HepG2 (cell line): Measurements from ENCODE around the gene CISTR. TPM values are rescaled to one million over a fixed set of nuclear protein-coding genes. Genes with fewer than 3 reads are reported as not detected.

Experiments used
- BCL6 ChIP-seq: IDR thresholded peaks from 2 replicates; pipeline ENCODE4 v1.6.1; 2016; ENCODE audit warnings: missing genetic modification reagents, missing compliant biosample characterization
- CENPBD1 ChIP-seq: sonication (generic); formaldehyde crosslinking; IDR thresholded peaks from 2 replicates; pipeline ENCODE4 v1.8.0; 2022; ENCODE audit warnings: missing genetic modification reagents, low read depth, mild to moderate bottlenecking, borderline replicate concordance
- CREB1 ChIP-seq, 2 experiments: fragments of 450-650 bp in 1 of 2; IDR thresholded peaks; 2 replicates each; pipeline ENCODE4 v1.6.1; 2016 to 2017; ENCODE audit warnings: control low read depth in 1 of 2, mild to moderate bottlenecking in 1 of 2, missing compliant biosample characterization in 1 of 2, missing genetic modification characterization in 1 of 2
- ETV5 ChIP-seq: IDR thresholded peaks from 2 replicates; pipeline ENCODE4 v1.6.1; 2018; ENCODE audit warnings: missing biosample characterization, missing genetic modification reagents, inconsistent platforms, borderline replicate concordance
- HOXA3 ChIP-seq: sonication (generic); formaldehyde crosslinking; IDR thresholded peaks from 2 replicates; pipeline ENCODE4 v1.5.0; 2020; ENCODE audit warnings: missing genetic modification reagents
- KLF9 ChIP-seq: IDR thresholded peaks from 2 replicates; pipeline ENCODE4 v1.6.1; 2016; ENCODE audit warnings: low read depth
- LCORL ChIP-seq, 2 experiments: fragments of 450-650 bp in 1 of 2; sonication (generic) in 1 of 2; formaldehyde crosslinking in 1 of 2; IDR thresholded peaks; 2 replicates each; pipeline versions ENCODE4 v1.5.0 to v1.6.1; 2017 to 2020; ENCODE audit warnings: antibody characterized with exemption in 1 of 2, missing genetic modification reagents in 1 of 2
- MXD4 ChIP-seq: IDR thresholded peaks from 2 replicates; pipeline ENCODE4 v1.6.1; 2016; ENCODE audit warnings: mild to moderate bottlenecking, missing biosample characterization, missing genetic modification reagents
- NCOA1 ChIP-seq: sonication (generic); formaldehyde crosslinking; IDR thresholded peaks from 2 replicates; pipeline ENCODE4 v1.9.0; 2021; ENCODE audit warnings: missing genetic modification reagents
- POLR2AphosphoS2 ChIP-seq: IDR thresholded peaks from 2 replicates; pipeline ENCODE4 v1.6.1; 2011; ENCODE audit warnings: low read depth, low read length, improper control_type of control experiment
- SIX1 ChIP-seq: sonication (generic); formaldehyde crosslinking; IDR thresholded peaks from 2 replicates; pipeline ENCODE4 v1.4.0; 2020; ENCODE audit warnings: missing genetic modification reagents, borderline replicate concordance
- SMAD3 ChIP-seq: sonication (generic); formaldehyde crosslinking; IDR thresholded peaks from 2 replicates; pipeline ENCODE4 v1.4.0; 2020; ENCODE audit warnings: missing genetic modification reagents
- SP5 ChIP-seq: IDR thresholded peaks from 2 replicates; pipeline ENCODE4 v1.6.1; 2016; ENCODE audit warnings: low read depth, borderline replicate concordance
- SRSF4 ChIP-seq: fragments of 200-400 bp; formaldehyde crosslinking; IDR thresholded peaks from one replicate; pipeline ENCODE4 v1.6.1; 2018; ENCODE audit warnings: mild to moderate bottlenecking, low read depth, low read length, moderate library complexity; ENCODE audit not compliant: poor library complexity, severe bottlenecking
- ZNF264 ChIP-seq: sonication (generic); formaldehyde crosslinking; IDR thresholded peaks from 2 replicates; pipeline ENCODE4 v1.4.0; 2020; ENCODE audit warnings: missing genetic modification reagents
- ZNF580 ChIP-seq: IDR thresholded peaks from 2 replicates; pipeline ENCODE4 v1.6.1; 2016; ENCODE audit warnings: low read depth, borderline replicate concordance
- ZNF629 ChIP-seq: sonication (generic); formaldehyde crosslinking; conservative IDR thresholded peaks from 2 replicates; pipeline ENCODE4 v1.5.0; 2020; ENCODE audit warnings: missing genetic modification reagents
- ZNF652 ChIP-seq: IDR thresholded peaks from 2 replicates; pipeline ENCODE4 v1.6.1; 2016; ENCODE audit warnings: low read depth, borderline replicate concordance
- ZNF768 ChIP-seq: sonication (generic); formaldehyde crosslinking; IDR thresholded peaks from 2 replicates; pipeline ENCODE4 v1.4.0; 2020; ENCODE audit warnings: missing genetic modification reagents
- ZNF883 ChIP-seq: sonication (generic); formaldehyde crosslinking; IDR thresholded peaks from 2 replicates; pipeline ENCODE4 v1.5.1; 2020; ENCODE audit warnings: mild to moderate bottlenecking, missing genetic modification reagents; ENCODE audit errors: not compliant biosample characterization
- ZNF891 ChIP-seq: sonication (generic); formaldehyde crosslinking; IDR thresholded peaks from 2 replicates; pipeline ENCODE4 v1.5.0; 2020; ENCODE audit warnings: mild to moderate bottlenecking, missing genetic modification reagents
- ZSCAN29 ChIP-seq: sonication (generic); formaldehyde crosslinking; conservative IDR thresholded peaks from 2 replicates; pipeline ENCODE4 v1.4.0; 2020; ENCODE audit warnings: mild to moderate bottlenecking, missing genetic modification reagents
- polyA plus RNA-seq, 8 experiments: library from polyadenylated mRNA; depleted of rRNA in 3 of 8; stranded (reverse) in 7 of 8; unstranded in 1 of 8; fragments of >200 nt; fragmentation: Illumina TruSeq in 4 of 8; extraction: Trizol in 4 of 8; gene quantifications; 2 replicates each; pipeline versions ENCODE4 v1.2.1 to v1.2.3, GENCODE V29; 2011 to 2016; ENCODE audit warnings: low read depth in 4 of 8, missing spikeins in 1 of 8, mixed read lengths in 1 of 8; ENCODE audit not compliant: insufficient read depth in 1 of 8
- total RNA-seq, 5 experiments: library from RNA; depleted of rRNA; stranded (reverse); fragments of >200 nt; fragmentation: Illumina TruSeq; extraction: Trizol; gene quantifications; 2 replicates each; pipeline ENCODE4 v1.2.3, GENCODE V29; 2016; ENCODE audit warnings: low read depth in 1 of 5
- TF ChIP-seq, protein P1 (sequence below): sonication (generic); formaldehyde crosslinking; conservative IDR thresholded peaks from 2 replicates; pipeline ENCODE4 v1.4.0; 2020; ENCODE audit warnings: missing genetic modification reagents
- TF ChIP-seq, protein P2 (sequence below): sonication (generic); formaldehyde crosslinking; IDR thresholded peaks from 2 replicates; pipeline ENCODE4 v1.4.0; 2020; ENCODE audit warnings: missing genetic modification reagents

The CISTR gene
- total and polyA plus RNA-seq, 2 of the 13 experiments (the other 11 are each of a cell fraction or from before 2014, with no cell fraction given), result not detected

DNA sequence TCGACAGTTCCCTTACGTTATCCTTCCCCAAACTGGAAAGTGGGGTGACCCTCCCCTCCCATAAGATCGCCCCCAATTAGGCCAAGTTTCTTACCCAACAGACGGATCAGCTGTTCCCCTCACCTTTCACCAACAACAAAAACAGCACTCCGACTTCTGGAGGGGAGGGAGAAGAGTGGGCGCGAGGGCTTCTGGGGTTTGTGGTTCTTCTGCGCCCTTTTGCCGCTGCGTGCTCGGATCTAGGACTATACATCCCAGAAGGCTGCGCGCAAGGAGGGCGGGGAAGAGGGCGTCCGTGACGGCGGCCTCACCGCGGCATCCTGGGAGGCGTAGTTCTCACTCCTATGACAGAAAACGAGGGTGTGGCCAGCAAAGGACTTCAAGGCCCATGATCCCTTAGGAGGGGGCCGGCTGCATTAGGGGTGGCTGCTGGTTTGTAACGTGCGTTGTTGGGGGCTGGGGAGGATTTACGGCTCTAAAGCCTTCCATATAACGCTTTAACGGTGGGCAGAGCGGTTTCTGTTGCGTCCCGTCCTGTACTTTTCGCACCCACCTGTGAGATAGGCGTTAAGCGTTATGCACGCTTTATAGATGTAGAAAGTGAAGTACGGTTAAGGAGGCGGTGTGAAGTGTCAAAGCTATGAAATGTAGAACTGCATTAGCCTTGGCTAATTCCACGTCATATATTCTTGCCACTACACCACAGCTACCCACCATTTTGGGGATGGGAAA is 24.3 kb downstream of the CISTR start, which contains the start of gene CALCOCO1 (continued):
- TF ChIP-seq BCL6 (CRISPR knock-in tag) (peak; percentile 11; the same call in 1 of the 2 replicates), CREB1 (IDR thresholded peaks at IDR 0.05) (peak; percentile 92), CREB1 (CRISPR knock-in tag; IDR thresholded peaks at IDR 0.05) (peak; percentile 97), MXD4 (peak; percentile 85; the same call in 1 of the 2 replicates), ZNF768 (0 out of 2 replicates have a peak, but pooled peaks have one; percentile 25), ZNF883 (peak; percentile 39), SMAD3 (CRISPR knock-in tag) (peak; percentile 69; the same call in 1 of the 2 replicates), POLR2AphosphoS2 (no peak), NCOA1 (CRISPR knock-in tag) (peak; percentile 68; the same call in 1 of the 2 replicates), LCORL (IDR thresholded peaks at IDR 0.05) (no peak), LCORL (CRISPR knock-in tag; IDR thresholded peaks at IDR 0.05) (peak; percentile 64; the same call in 1 of the 2 replicates), SRSF4 (no peak), SP5 (CRISPR knock-in tag) (peak; percentile 99), CENPBD1 (CRISPR knock-in tag) (no peak), ZNF629 (CRISPR knock-in tag) (no peak), ZSCAN29 (CRISPR knock-in tag) (0 out of 2 replicates have a peak, but pooled peaks have one; percentile 20), ZNF264 (0 out of 2 replicates have a peak, but pooled peaks have one; percentile 60), HOXA3 (CRISPR knock-in tag) (peak; percentile 65), ETV5 (CRISPR knock-in tag) (no peak; the same call in 1 of the 2 replicates), ZNF652 (peak; percentile 86), KLF9 (CRISPR knock-in tag) (0 out of 2 replicates have a peak, but pooled peaks have one; percentile 31), ZNF580 (peak; percentile 61), SIX1 (CRISPR knock-in tag) (peak; percentile 16; the same call in 1 of the 2 replicates), ZNF891 (CRISPR knock-in tag) (peak; percentile 49; the same call in 1 of the 2 replicates)
- TF ChIP-seq, protein P1, sequence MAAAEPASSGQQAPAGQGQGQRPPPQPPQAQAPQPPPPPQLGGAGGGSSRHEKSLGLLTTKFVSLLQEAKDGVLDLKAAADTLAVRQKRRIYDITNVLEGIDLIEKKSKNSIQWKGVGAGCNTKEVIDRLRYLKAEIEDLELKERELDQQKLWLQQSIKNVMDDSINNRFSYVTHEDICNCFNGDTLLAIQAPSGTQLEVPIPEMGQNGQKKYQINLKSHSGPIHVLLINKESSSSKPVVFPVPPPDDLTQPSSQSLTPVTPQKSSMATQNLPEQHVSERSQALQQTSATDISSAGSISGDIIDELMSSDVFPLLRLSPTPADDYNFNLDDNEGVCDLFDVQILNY, result no peak
- TF ChIP-seq, protein P2, sequence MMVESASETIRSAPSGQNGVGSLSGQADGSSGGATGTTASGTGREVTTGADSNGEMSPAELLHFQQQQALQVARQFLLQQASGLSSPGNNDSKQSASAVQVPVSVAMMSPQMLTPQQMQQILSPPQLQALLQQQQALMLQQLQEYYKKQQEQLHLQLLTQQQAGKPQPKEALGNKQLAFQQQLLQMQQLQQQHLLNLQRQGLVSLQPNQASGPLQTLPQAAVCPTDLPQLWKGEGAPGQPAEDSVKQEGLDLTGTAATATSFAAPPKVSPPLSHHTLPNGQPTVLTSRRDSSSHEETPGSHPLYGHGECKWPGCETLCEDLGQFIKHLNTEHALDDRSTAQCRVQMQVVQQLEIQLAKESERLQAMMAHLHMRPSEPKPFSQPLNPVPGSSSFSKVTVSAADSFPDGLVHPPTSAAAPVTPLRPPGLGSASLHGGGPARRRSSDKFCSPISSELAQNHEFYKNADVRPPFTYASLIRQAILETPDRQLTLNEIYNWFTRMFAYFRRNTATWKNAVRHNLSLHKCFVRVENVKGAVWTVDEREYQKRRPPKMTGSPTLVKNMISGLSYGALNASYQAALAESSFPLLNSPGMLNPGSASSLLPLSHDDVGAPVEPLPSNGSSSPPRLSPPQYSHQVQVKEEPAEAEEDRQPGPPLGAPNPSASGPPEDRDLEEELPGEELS (CRISPR knock-in tag), result peak; percentile 43
